ENCODE data around the gene C3orf33. TPM values are rescaled to one million over a fixed set of nuclear protein-coding genes. Genes with fewer than 3 reads are reported as not detected.

The C3orf33 gene
- total and polyA plus RNA-seq, 9 of the 15 experiments (the other 6 are each of a cell fraction or from before 2014, with no cell fraction given) = 4.1 to 10.2 (median 6.0) TPM

DNA sequence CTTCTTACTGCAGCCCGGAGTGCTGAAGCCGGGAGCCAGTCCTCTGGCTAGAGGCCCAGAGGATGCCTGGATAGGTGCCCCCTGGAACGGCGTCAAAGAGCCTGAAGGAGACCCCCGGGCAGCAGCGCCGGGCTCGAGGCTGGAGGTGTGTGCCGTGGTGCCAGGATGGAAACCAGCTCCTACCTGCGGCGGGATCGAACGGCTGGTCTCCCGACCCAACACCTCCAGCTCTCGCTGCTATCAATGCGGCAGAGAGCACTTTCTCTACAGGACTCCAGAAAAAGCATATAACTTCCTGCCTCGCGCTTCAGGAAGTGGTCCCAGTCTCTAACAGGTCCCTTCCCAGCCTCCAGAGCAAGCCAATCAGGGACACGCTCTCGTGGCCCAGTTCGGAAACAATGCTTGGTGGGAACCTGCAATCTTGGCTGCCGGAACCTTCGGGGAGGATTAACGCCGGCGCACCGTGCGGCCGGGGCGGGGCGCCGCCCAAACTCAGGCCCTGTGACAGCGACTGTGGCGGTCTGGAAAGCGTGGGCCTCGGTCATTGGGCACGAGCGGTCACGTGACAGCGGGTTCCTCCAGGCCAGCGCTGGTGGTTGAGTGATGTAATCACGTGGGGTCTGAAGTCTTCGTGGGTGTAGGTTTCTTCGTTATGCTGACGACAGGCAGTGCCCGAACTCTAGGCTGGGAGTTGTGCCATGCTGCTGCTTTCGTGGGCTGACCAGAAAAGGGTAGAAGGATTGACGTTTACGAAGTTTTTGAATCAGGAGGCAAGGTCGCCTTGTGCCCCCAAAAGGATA, 48.3 kb upstream of the C3orf33 start, which contains the start of gene SLC33A1 (continued):
- TF ChIP-seq SMARCB1 (IDR thresholded peaks at IDR 0.05; ENCODE audit: insufficient read length, low read depth) = no peak
- no peak for TF ChIP-seq NCOA6 (IDR thresholded peaks at IDR 0.05)
- TF ChIP-seq LCOR (CRISPR knock-in tag; IDR thresholded peaks at IDR 0.05) = peak; percentile 98
- TF ChIP-seq KDM5B (IDR thresholded peaks at IDR 0.05; ENCODE audit: insufficient replicate concordance, low read depth, low read length) = peak; percentile 91
- peak; percentile 13; the same call in 1 of the 2 replicates for TF ChIP-seq E2F3 (CRISPR knock-in tag; IDR thresholded peaks at IDR 0.05)
- no peak for TF ChIP-seq XRCC4 (IDR thresholded peaks at IDR 0.05; ENCODE audit: extremely low read depth, insufficient read depth, insufficient read length)
- peak; percentile 86 for TF ChIP-seq HCFC1 (IDR thresholded peaks at IDR 0.05; ENCODE audit: low read depth, low read length)
- peak; percentile 73; the same call in 1 of the 2 replicates for TF ChIP-seq MTF1 (CRISPR knock-in tag; IDR thresholded peaks at IDR 0.05; ENCODE audit: borderline replicate concordance)
- no peak; the same call in 1 of the 2 replicates for TF ChIP-seq ZKSCAN8 (CRISPR knock-in tag; IDR thresholded peaks at IDR 0.05)
- TF ChIP-seq SETDB1 (IDR thresholded peaks at IDR 0.05; ENCODE audit: low read length) = no peak
- no peak for TF ChIP-seq E4F1 (CRISPR knock-in tag; IDR thresholded peaks at IDR 0.05; ENCODE audit: borderline replicate concordance)
- TF ChIP-seq SIRT6 (IDR thresholded peaks at IDR 0.05; ENCODE audit: low read depth, low read length) = no peak
- TF ChIP-seq, protein P1, sequence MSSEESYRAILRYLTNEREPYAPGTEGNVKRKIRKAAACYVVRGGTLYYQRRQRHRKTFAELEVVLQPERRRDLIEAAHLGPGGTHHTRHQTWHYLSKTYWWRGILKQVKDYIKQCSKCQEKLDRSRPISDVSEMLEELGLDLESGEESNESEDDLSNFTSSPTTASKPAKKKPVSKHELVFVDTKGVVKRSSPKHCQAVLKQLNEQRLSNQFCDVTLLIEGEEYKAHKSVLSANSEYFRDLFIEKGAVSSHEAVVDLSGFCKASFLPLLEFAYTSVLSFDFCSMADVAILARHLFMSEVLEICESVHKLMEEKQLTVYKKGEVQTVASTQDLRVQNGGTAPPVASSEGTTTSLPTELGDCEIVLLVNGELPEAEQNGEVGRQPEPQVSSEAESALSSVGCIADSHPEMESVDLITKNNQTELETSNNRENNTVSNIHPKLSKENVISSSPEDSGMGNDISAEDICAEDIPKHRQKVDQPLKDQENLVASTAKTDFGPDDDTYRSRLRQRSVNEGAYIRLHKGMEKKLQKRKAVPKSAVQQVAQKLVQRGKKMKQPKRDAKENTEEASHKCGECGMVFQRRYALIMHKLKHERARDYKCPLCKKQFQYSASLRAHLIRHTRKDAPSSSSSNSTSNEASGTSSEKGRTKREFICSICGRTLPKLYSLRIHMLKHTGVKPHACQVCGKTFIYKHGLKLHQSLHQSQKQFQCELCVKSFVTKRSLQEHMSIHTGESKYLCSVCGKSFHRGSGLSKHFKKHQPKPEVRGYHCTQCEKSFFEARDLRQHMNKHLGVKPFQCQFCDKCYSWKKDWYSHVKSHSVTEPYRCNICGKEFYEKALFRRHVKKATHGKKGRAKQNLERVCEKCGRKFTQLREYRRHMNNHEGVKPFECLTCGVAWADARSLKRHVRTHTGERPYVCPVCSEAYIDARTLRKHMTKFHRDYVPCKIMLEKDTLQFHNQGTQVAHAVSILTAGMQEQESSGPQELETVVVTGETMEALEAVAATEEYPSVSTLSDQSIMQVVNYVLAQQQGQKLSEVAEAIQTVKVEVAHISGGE (CRISPR knock-in tag; IDR thresholded peaks at IDR 0.05) = peak; percentile 97 to 100 (median 100)
- no peak for TF ChIP-seq STAG1 (CRISPR knock-in tag; IDR thresholded peaks at IDR 0.05; ENCODE audit: borderline replicate concordance)
- TF ChIP-seq EP300 (IDR thresholded peaks at IDR 0.05; ENCODE audit: low read length) = peak; percentile 61
- TF ChIP-seq KDM1A (IDR thresholded peaks at IDR 0.05) = no peak
- no peak for TF ChIP-seq SMARCC2 (IDR thresholded peaks at IDR 0.05; ENCODE audit: low read depth)
- 0 out of 2 replicates have a peak, but pooled peaks have one; percentile 40 for TF ChIP-seq CC2D1A (IDR thresholded peaks at IDR 0.05)
- TF ChIP-seq NFRKB (IDR thresholded peaks at IDR 0.05; ENCODE audit: low read depth) = peak; percentile 94
- TF ChIP-seq COPS2 (conservative IDR thresholded peaks at IDR 0.05) = no peak
- TF ChIP-seq NFATC3 (IDR thresholded peaks at IDR 0.05) = no peak
- no peak for TF ChIP-seq THRA (IDR thresholded peaks at IDR 0.05)
